ES-I3 (cell line): ENCODE measurements around the gene MCF2L.

Source experiments
- H3K36me3 ChIP-seq: 2 replicates; pipeline ENCODE4 v1.6.1; 2013; ENCODE audit warnings: mild to moderate bottlenecking, low read length, control low read depth, moderate library complexity; ENCODE audit not compliant: insufficient read depth
- H3K4me1 ChIP-seq: 2 replicates; pipeline ENCODE4 v1.6.1; 2013; ENCODE audit warnings: mild to moderate bottlenecking, control low read depth, low read length; ENCODE audit not compliant: insufficient read depth
- H3K9ac ChIP-seq: 2 replicates; pipeline ENCODE4 v1.6.1; 2013; ENCODE audit warnings: low read depth, mild to moderate bottlenecking, low read length, moderate library complexity
- H3K9me3 ChIP-seq: 2 replicates; pipeline ENCODE4 v1.6.1; 2013; ENCODE audit warnings: mild to moderate bottlenecking, low read length, moderate library complexity; ENCODE audit not compliant: control insufficient read depth, insufficient read depth

MCF2L gene

DNA sequence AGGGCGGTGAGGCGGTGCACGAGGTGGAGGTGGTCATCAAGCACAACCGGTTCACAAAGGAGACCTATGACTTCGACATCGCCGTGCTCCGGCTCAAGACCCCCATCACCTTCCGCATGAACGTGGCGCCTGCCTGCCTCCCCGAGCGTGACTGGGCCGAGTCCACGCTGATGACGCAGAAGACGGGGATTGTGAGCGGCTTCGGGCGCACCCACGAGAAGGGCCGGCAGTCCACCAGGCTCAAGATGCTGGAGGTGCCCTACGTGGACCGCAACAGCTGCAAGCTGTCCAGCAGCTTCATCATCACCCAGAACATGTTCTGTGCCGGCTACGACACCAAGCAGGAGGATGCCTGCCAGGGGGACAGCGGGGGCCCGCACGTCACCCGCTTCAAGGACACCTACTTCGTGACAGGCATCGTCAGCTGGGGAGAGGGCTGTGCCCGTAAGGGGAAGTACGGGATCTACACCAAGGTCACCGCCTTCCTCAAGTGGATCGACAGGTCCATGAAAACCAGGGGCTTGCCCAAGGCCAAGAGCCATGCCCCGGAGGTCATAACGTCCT is 180.0 kb downstream of the MCF2L start:
- Histone ChIP-seq H3K9me3 (no peaks in the 10 kb centered on the region), H3K4me1 (peaks cover 6% of the 10 kb centered on the region), H3K36me3 (no peaks in the 10 kb centered on the region), H3K9ac (no peak overlapping the region)
